PFSK-1 (cell line): ENCODE measurements around the gene BOD1.

ENCODE experiments used
- FOXP2 ChIP-seq: optimal IDR thresholded peaks from 2 replicates; pipeline ENCODE3; 2011; ENCODE audit warnings: borderline replicate concordance, control low read depth, inconsistent platforms; ENCODE audit not compliant: insufficient read depth; ENCODE audit errors: extremely low read length, extremely low read depth
- POLR2AphosphoS5 ChIP-seq: IDR thresholded peaks from 2 replicates; pipeline ENCODE4 v1.6.1; 2012; ENCODE audit warnings: low read depth, mild to moderate bottlenecking, control low read depth, low read length, moderate library complexity
- SIN3A ChIP-seq: IDR thresholded peaks from 2 replicates; pipeline ENCODE4 v1.6.1; 2012; ENCODE audit warnings: mild to moderate bottlenecking, low read length, moderate library complexity, borderline replicate concordance; ENCODE audit not compliant: insufficient read depth
- TAF1 ChIP-seq: IDR thresholded peaks from 2 replicates; pipeline ENCODE4 v1.6.1; 2012; ENCODE audit warnings: low read length, control low read depth, borderline replicate concordance; ENCODE audit not compliant: insufficient read depth
- TF ChIP-seq, protein P1 (sequence below), 2 experiments: IDR thresholded peaks; 2 replicates each; pipeline versions ENCODE4 v1.6.1 to v1.8.0; 2011 to 2012; ENCODE audit warnings: low read depth in 2 of 2, low read length in 2 of 2, control low read depth in 1 of 2, inconsistent platforms in 1 of 2, mild to moderate bottlenecking in 1 of 2, moderate library complexity in 1 of 2; ENCODE audit not compliant: insufficient read depth in 1 of 2

Gene BOD1

GRCh38 chr5:173622183-173623047, 6.0 kb upstream of the BOD1 start:
- TF ChIP-seq TAF1 (no peak), POLR2AphosphoS5 (no peak), SIN3A (no peak), FOXP2 (no peak)
- TF ChIP-seq, protein P1, sequence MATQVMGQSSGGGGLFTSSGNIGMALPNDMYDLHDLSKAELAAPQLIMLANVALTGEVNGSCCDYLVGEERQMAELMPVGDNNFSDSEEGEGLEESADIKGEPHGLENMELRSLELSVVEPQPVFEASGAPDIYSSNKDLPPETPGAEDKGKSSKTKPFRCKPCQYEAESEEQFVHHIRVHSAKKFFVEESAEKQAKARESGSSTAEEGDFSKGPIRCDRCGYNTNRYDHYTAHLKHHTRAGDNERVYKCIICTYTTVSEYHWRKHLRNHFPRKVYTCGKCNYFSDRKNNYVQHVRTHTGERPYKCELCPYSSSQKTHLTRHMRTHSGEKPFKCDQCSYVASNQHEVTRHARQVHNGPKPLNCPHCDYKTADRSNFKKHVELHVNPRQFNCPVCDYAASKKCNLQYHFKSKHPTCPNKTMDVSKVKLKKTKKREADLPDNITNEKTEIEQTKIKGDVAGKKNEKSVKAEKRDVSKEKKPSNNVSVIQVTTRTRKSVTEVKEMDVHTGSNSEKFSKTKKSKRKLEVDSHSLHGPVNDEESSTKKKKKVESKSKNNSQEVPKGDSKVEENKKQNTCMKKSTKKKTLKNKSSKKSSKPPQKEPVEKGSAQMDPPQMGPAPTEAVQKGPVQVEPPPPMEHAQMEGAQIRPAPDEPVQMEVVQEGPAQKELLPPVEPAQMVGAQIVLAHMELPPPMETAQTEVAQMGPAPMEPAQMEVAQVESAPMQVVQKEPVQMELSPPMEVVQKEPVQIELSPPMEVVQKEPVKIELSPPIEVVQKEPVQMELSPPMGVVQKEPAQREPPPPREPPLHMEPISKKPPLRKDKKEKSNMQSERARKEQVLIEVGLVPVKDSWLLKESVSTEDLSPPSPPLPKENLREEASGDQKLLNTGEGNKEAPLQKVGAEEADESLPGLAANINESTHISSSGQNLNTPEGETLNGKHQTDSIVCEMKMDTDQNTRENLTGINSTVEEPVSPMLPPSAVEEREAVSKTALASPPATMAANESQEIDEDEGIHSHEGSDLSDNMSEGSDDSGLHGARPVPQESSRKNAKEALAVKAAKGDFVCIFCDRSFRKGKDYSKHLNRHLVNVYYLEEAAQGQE (IDR thresholded peaks at IDR 0.05; ENCODE audit: insufficient read depth in 1 of 2, low read depth in 2 of 2, low read length in 2 of 2): no peak

DNA sequence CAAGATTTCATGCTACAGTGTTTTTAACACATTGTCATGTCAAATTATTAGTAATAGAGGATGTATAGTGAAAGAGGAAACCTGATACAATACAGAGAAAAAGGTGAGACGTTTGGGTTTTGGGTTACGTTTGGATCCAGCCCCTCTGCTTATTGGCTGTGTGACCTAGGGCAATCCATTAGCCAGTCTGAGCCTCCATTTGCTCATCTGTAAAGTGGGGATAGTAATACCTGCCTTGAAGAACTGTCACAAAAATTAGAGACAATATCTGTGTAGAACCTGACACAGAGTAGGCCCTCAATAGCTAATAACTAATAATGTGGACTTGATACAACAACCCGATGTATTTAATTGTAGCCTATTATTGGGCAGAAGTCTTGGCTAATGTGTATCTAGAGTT, 4.3 kb upstream of the BOD1 start:
- TF ChIP-seq POLR2AphosphoS5: no peak

GRCh38 chr5:173618927-173619519, 2.6 kb upstream of the BOD1 start:
- TF ChIP-seq, protein P1 (IDR thresholded peaks at IDR 0.05; ENCODE audit: insufficient read depth in 1 of 2, low read depth in 2 of 2, low read length in 2 of 2): no peak
- TF ChIP-seq POLR2AphosphoS5 (no peak), FOXP2 (no peak), TAF1 (no peak), SIN3A (no peak)

- TF ChIP-seq, protein P1 (IDR thresholded peaks at IDR 0.05; ENCODE audit: insufficient read depth in 1 of 2, low read depth in 2 of 2, low read length in 2 of 2): no peak
- TF ChIP-seq SIN3A: peak; percentile 90; the same call in 1 of the 2 replicates
- 0 out of 2 replicates have a peak, but pooled peaks have one; percentile 18 for TF ChIP-seq TAF1
Measured at GRCh38 chr5:173615884-173616576, 420 bp downstream of the BOD1 start.

- no peak for TF ChIP-seq TAF1
- no peak for TF ChIP-seq SIN3A
- TF ChIP-seq, protein P1 (IDR thresholded peaks at IDR 0.05; ENCODE audit: insufficient read depth in 1 of 2, low read depth in 2 of 2, low read length in 2 of 2): no peak
- no peak for TF ChIP-seq POLR2AphosphoS5
- no peak for TF ChIP-seq FOXP2
Measured at GRCh38 chr5:173614591-173614990, 1.9 kb downstream of the BOD1 start.
